IMR-90 (cell line): ENCODE results near the gene EID3. TPM values are rescaled to one million over a fixed set of nuclear protein-coding genes. Genes with fewer than 3 reads are reported as not detected.

Experiments
- ATAC-seq: fragments of 200-7000 bp; cut with Tn5 transposase; 2 replicates; pipeline ENCODE4 v1.9.1; 2020; ENCODE audit warnings: low read depth, mild to moderate bottlenecking, moderate library complexity
- BruUV-seq: library from RNA; stranded (reverse); fragments of 400-500 nt; replicated peaks from 2 replicates; lab custom pipeline; 2021; lab: Mats Ljungman, UMichigan
- CTCF ChIA-PET: fragments of 300-600 bp; formaldehyde crosslinking; extraction: SDS; loops from one replicate; lab custom pipeline; 2021; ENCODE audit warnings: antibody characterized with exemption; lab: Yijun Ruan, JAX
- POLR2A ChIA-PET: fragments of 300-600 bp; sonication (Branson Sonifier 250); formaldehyde crosslinking; loops from one replicate; lab custom pipeline; 2022; ENCODE audit warnings: antibody characterized with exemption; ENCODE audit not compliant: unreplicated experiment; lab: Charles Lee
- DNase-seq: peaks from one replicate; pipeline ENCODE4 v3.0.0; 2013
- H2AFZ ChIP-seq: replicated peaks from 2 replicates; pipeline ENCODE3; 2013; ENCODE audit warnings: low read length, mild to moderate bottlenecking; ENCODE audit not compliant: poor library complexity
- H2AK5ac ChIP-seq: 2 replicates; pipeline ENCODE4 v1.6.1; 2013; ENCODE audit warnings: low read depth, low read length, inconsistent platforms
- H2AK9ac ChIP-seq: replicated peaks from 2 replicates; pipeline ENCODE3; 2013; ENCODE audit warnings: mild to moderate bottlenecking, low read depth, low read length, moderate library complexity; ENCODE audit not compliant: poor library complexity
- H2BK120ac ChIP-seq: 2 replicates; pipeline ENCODE4 v1.6.1; 2013; ENCODE audit warnings: low read depth, low read length, inconsistent platforms
- H2BK15ac ChIP-seq: 3 replicates; pipeline ENCODE4 v1.6.1; 2013; ENCODE audit warnings: low read depth, low read length, inconsistent platforms
- H2BK20ac ChIP-seq: 2 replicates; pipeline ENCODE4 v1.6.1; 2013; ENCODE audit warnings: low read depth, mild to moderate bottlenecking, inconsistent platforms, low read length, moderate library complexity
- H2BK5ac ChIP-seq: 2 replicates; pipeline ENCODE4 v1.6.1; 2013; ENCODE audit warnings: mild to moderate bottlenecking, low read depth, low read length, inconsistent platforms; ENCODE audit not compliant: poor library complexity, severe bottlenecking
- H3K14ac ChIP-seq: replicated peaks from 2 replicates; pipeline ENCODE4 v1.6.1; 2013; ENCODE audit warnings: low read depth, low read length, inconsistent platforms
- H3K18ac ChIP-seq: 2 replicates; pipeline ENCODE4 v1.6.1; 2013; ENCODE audit warnings: low read depth, low read length, control low read depth
- H3K23ac ChIP-seq: 2 replicates; pipeline ENCODE4 v1.6.1; 2013; ENCODE audit warnings: low read depth, low read length, inconsistent platforms
- H3K27ac ChIP-seq: 2 replicates; pipeline ENCODE4 v1.5.1; 2013; ENCODE audit warnings: mild to moderate bottlenecking, control low read depth, low read length; ENCODE audit not compliant: insufficient read depth
- H3K27me3 ChIP-seq: 2 replicates; pipeline ENCODE4 v1.6.1; 2013; ENCODE audit warnings: low read length; ENCODE audit not compliant: control insufficient read depth, insufficient read depth
- H3K36me3 ChIP-seq: 2 replicates; pipeline ENCODE4 v1.6.1; 2013; ENCODE audit warnings: low read length, mixed read lengths; ENCODE audit not compliant: control insufficient read depth, insufficient read depth
- H3K4ac ChIP-seq: 2 replicates; pipeline ENCODE4 v1.6.1; 2013; ENCODE audit warnings: low read depth, low read length, inconsistent platforms
- H3K4me1 ChIP-seq: 2 replicates; pipeline ENCODE4 v1.6.1; 2013; ENCODE audit warnings: low read length, mixed read lengths; ENCODE audit not compliant: control insufficient read depth, insufficient read depth
- H3K4me2 ChIP-seq: 2 replicates; pipeline ENCODE4 v1.6.1; 2013; ENCODE audit warnings: low read depth, mild to moderate bottlenecking, control low read depth, low read length, moderate library complexity
- H3K4me3 ChIP-seq: 2 replicates; pipeline ENCODE4 v1.5.1; 2013; ENCODE audit warnings: low read depth, mild to moderate bottlenecking, control low read depth, low read length, moderate library complexity; ENCODE audit not compliant: insufficient read depth
- H3K56ac ChIP-seq: 2 replicates; pipeline ENCODE4 v1.6.1; 2013; ENCODE audit warnings: low read length, inconsistent platforms; ENCODE audit not compliant: insufficient read depth; ENCODE audit errors: extremely low read depth
- H3K79me1 ChIP-seq, 2 experiments: 2 replicates each; pipeline ENCODE4 v1.6.1; 2013; ENCODE audit warnings: low read length in 2 of 2, inconsistent platforms in 1 of 2, low read depth in 1 of 2
- H3K9ac ChIP-seq: 2 replicates; pipeline ENCODE4 v1.6.1; 2013; ENCODE audit warnings: low read depth, low read length, control low read depth
- H3K9me1 ChIP-seq: 2 replicates; pipeline ENCODE4 v1.6.1; 2013; ENCODE audit warnings: low read length, inconsistent platforms; ENCODE audit not compliant: insufficient read depth
- H3K9me3 ChIP-seq: 2 replicates; pipeline ENCODE4 v1.6.1; 2013; ENCODE audit warnings: low read length; ENCODE audit not compliant: control insufficient read depth, insufficient read depth
- H4K20me1 ChIP-seq: 2 replicates; pipeline ENCODE4 v1.6.1; 2013; ENCODE audit warnings: low read length, inconsistent platforms; ENCODE audit not compliant: insufficient read depth
- H4K5ac ChIP-seq: 2 replicates; pipeline ENCODE4 v1.6.1; 2013; ENCODE audit warnings: mild to moderate bottlenecking, low read depth, low read length, control low read depth
- H4K8ac ChIP-seq, 2 experiments: 2 replicates each; pipeline ENCODE4 v1.6.1; 2013; ENCODE audit warnings: low read depth in 2 of 2, low read length in 2 of 2, control low read depth in 1 of 2, inconsistent platforms in 1 of 2
- H4K91ac ChIP-seq: 2 replicates; pipeline ENCODE4 v1.6.1; 2013; ENCODE audit warnings: low read depth, low read length, inconsistent platforms; ENCODE audit not compliant: insufficient read depth
- NFE2L2 ChIP-seq: fragments of 150-350 bp; IDR thresholded peaks from 2 replicates; pipeline ENCODE4 v1.6.1; 2016; ENCODE audit warnings: low read depth, mild to moderate bottlenecking, low read length
- POLR2A ChIP-seq: IDR thresholded peaks from 2 replicates; pipeline ENCODE4 v1.6.1; 2012; ENCODE audit warnings: mild to moderate bottlenecking, low read depth, low read length
- USF2 ChIP-seq: fragments of 150-350 bp; IDR thresholded peaks from 2 replicates; pipeline ENCODE4 v1.6.1; 2017; ENCODE audit warnings: mild to moderate bottlenecking, antibody characterized with exemption, low read length, low read depth
- WGBS, 2 experiments: methylation state at CpG; one replicate each; pipeline versions ENCODE4 v1.1.5 to v1.1.7; 2013; ENCODE audit warnings: missing lambda C conversion rate in 2 of 2; ENCODE audit not compliant: insufficient read length in 1 of 2; ENCODE audit errors: extremely low coverage in 2 of 2; 5-methylcytosine and 5-hydroxymethylcytosine counted together
- dilution Hi-C: fragments of 300-500 bp; cut with HindIII; formaldehyde crosslinking; loops from one replicate; pipeline ENCODE4 v1.14.3; 2018; ENCODE audit warnings: low sequenced_read_pairs; ENCODE audit not compliant: unreplicated experiment
- in situ Hi-C: fragments of 300-500 bp; cut with MboI; formaldehyde crosslinking; loops from 3 replicates; pipeline ENCODE4 v1.14.3; 2019; ENCODE audit warnings: low sequenced_read_pairs, inconsistent platforms, mixed read lengths
- intact Hi-C: fragments of 100-400 bp; cut with micrococcal nuclease; formaldehyde crosslinking; loops from 2 replicates; pipeline ENCODE4 v1.10.0; 2022
- polyA plus RNA-seq, 3 experiments: library from polyadenylated mRNA; depleted of rRNA; stranded (reverse); fragments of >200 nt; gene quantifications; 2 replicates each; pipeline ENCODE4 v1.2.3, GENCODE V29; 2012; ENCODE audit warnings: low replicate concordance in 1 of 3
- total RNA-seq: library from RNA; depleted of rRNA; stranded (reverse); fragments of >200 nt; gene quantifications from 2 replicates; pipeline ENCODE4 v1.2.3, GENCODE V29; 2012

Gene EID3
- total and polyA plus RNA-seq, 2 of the 4 experiments (the other 2 are of a cell fraction), result 2.2 to 4.1 TPM

DNA sequence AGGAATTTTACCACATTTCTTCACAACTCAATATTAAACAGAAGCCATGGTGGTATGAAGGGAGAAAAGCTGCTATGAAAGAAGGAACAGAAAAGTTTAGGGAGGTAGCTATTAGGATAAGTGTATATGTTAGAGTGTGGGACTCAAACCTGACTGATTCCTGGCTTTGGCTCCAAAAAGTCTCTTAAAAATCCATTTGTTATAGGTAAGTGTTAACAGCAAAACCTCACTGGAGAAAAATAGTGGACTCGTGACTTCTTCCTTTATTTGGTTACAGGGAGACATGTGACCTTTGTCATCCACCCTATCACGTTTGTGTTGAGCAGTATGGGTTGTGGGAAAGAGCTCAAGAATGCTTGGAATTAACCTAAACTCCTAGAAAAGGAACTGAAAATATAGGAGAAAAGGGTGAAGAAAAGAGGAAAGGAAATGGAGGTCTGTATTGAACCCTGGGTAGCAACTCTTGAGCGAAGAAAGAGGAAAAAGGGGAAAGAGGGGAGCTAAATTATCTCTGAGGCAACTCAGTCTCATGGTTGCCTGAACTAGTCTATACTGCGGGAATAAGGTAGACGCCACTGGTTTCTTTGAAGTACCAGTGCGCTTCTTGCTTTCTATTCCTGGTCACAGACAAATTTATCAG, 3.6 kb upstream of the EID3 start:
- Histone ChIP-seq H3K4me2 (no peak overlapping the region; the same call in none of the 2 replicates), H3K56ac (no peak overlapping the region), H2BK120ac (no peak overlapping the region), H2BK15ac (no peak overlapping the region), H3K79me1 (peaks cover 4 to 44% of the 10 kb centered on the region in 2 experiments; a peak in 2 of 4 replicates), H3K36me3 (peaks cover 42% of the 10 kb centered on the region), H3K4me1 (peaks cover 26% of the 10 kb centered on the region), H4K8ac (no peak overlapping the region), H3K9me3 (no peaks in the 10 kb centered on the region), H4K91ac (no peak overlapping the region), H3K27me3 (no peaks in the 10 kb centered on the region), H3K18ac (no peak overlapping the region), H3K4me3 (no peak overlapping the region), H3K27ac (no peak overlapping the region), H3K9me1 (peaks cover 15% of the 10 kb centered on the region), H3K23ac (peak overlapping the region; percentile 44), H2BK20ac (no peak overlapping the region), H4K20me1 (peaks cover 99% of the 10 kb centered on the region), H3K14ac (no peak overlapping the region), H2AFZ (no peak overlapping the region), H2AK9ac (no peak overlapping the region), H3K9ac (no peak overlapping the region), H3K4ac (no peak overlapping the region), H2BK5ac (peak overlapping the region; percentile 46), H4K5ac (no peak overlapping the region), H2AK5ac (no peak overlapping the region)
- WGBS, 2 experiments, result 91% methylated on average over 1 of the region's 6 CpGs; no CpG with 5 or more reads in 1 of the 2 experiments
- no peak for ATAC-seq
- dilution Hi-C loops (no loop called here), in situ Hi-C loops (no loop called here), intact Hi-C loops (loop anchor here (10.0 kb wide), 1 partner anchor 425 kb away; no protein-coding TSS in a partner anchor)
- CTCF ChIA-PET, result no interaction called here
- POLR2A ChIA-PET, result interaction anchor here (0.6 kb wide), 1 partner anchor 86 kb away, joined by 25 read pairs; no protein-coding TSS in a partner anchor
- DNase-seq, result no peak
- no TSS peak for BruUV-seq
- TF ChIP-seq POLR2A, result peak; percentile 40
- no peak for TF ChIP-seq NFE2L2
- peak; percentile 41; the same call in 1 of the 2 replicates for TF ChIP-seq USF2
